Fibroblast of the conjunctiva (primary cell): ENCODE data around the gene GAPVD1.
"Not testable (repeated sequence)": the region's sequence is repeated elsewhere in the genome, so short reads cannot be mapped to it uniquely, and the experiment has no call there.

Experiments
- DNase-seq: peaks from one replicate; pipeline ENCODE4 v3.0.0-alpha.2; 2010; ENCODE audit warnings: low read depth

Gene GAPVD1

GRCh38 chr9:125255781-125256391, 5.7 kb upstream of the GAPVD1 start:
- no peak for DNase-seq

DNA sequence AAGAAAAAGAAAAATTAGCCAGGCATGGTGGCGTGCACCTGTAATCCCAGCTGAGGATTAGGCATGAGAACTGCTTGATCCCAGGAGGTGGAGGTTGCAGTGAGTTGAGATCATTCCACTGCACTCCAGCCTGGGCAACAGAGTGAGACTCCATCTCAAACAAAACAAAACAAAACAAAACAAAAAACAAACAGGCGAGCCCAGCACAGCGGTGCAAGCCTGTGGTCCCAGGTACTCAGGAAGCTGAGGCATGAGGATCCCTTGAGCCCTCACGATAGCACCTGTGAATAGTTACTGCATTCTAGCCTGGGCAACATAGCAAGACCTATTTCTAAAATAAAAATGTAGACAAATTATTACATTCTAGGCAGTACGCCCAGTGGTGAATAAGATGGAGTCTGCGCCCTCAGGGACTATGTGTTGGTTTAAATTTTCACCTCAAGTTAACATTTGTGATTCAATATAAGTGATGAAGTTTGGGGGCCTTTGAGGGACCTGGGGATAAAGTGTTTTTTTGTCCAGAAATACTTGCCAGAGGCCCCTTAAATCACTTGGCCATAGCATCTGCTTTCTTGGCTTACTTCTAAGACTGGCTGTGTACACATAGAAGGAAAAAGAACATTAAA, 3.4 kb upstream of the GAPVD1 start:
- DNase-seq, result no peak

- DNase-seq, result no peak
Measured at GRCh38 chr9:125258832-125259534, 2.6 kb upstream of the GAPVD1 start.

DNA sequence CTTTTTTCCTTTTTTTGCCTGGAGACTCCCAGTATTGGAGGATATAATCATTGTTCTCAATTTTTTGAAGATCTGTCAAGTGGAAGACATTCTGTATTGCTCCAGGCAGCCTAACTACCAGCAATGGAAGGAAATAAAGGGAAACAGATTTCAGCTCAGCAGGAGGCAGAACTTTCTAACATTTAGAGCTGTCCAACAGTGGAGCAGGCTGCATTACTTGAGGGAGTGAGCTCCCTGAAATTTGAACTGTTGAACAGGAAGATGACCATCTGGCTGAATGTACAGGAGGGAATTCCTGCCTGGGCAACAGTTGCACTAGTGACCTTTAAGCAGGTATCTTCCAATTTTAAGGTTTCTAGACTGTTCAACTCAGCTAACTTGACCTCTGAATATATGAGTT, 1.1 kb upstream of the GAPVD1 start:
- no peak for DNase-seq

- DNase-seq, result no peak
Measured at GRCh38 chr9:125262294-125262991, 817 bp downstream of the GAPVD1 start.

GRCh38 chr9:125264068-125264467, 2.4 kb downstream of the GAPVD1 start:
- DNase-seq, result not testable (repeated sequence)

DNA sequence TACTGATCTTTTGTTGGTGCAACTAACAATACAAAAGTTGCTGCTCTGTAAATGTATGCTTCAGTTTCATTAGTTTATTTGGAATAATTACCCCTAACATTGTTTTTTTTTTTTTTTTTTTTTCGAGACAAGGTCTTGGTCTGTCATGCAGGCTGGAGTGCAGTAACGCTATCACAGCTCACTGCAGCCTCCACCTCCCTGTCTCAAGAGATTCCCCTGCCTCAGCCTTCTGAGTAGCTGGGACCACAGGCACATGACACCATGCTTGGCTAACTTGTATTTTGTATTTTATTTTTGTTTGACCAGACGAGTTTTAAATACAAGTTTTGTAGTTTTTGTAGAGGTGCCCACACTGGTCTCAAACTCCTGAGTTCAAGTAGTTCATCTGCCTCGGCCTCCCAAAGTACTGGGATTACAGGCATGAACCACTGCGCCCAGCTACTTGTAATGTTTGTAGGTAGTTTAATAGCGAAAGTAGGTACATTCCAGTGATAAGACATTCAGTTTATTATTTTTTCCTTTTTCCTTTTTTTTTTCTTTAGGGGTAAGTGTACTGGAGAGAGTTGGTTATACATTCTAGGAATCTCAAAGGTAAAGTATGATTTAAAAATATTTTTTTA, 6.9 kb downstream of the GAPVD1 start:
- no peak for DNase-seq

GRCh38 chr9:125269014-125269397, 7.4 kb downstream of the GAPVD1 start:
- no peak for DNase-seq

DNA sequence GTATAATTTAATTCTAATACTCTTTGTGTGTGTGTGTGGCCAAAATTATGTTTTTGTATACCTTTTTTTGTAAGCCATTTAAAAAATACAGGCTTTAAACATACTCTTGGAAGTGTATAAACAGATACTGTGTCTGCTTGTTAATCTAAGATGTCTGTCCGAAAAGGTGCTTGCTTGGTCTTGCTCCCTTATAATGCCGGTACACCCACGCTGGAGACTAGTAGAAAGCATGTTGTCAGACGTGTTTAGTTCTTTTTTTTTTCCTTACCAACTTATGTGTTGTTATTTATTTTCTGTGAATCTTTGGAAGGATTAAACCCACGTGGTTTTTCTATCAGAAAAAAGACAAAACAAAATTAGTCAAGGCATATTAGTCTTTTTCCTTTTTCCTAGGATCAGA, 9.5 kb downstream of the GAPVD1 start:
- no peak for DNase-seq

- peak; percentile 47 for DNase-seq
Measured at GRCh38 chr9:125272697-125273096, 11.1 kb downstream of the GAPVD1 start.

- DNase-seq, result no peak
Measured at GRCh38 chr9:125276771-125277170, 15.1 kb downstream of the GAPVD1 start.

- DNase-seq, result no peak
Measured at GRCh38 chr9:125277411-125277810, 15.8 kb downstream of the GAPVD1 start.

DNA sequence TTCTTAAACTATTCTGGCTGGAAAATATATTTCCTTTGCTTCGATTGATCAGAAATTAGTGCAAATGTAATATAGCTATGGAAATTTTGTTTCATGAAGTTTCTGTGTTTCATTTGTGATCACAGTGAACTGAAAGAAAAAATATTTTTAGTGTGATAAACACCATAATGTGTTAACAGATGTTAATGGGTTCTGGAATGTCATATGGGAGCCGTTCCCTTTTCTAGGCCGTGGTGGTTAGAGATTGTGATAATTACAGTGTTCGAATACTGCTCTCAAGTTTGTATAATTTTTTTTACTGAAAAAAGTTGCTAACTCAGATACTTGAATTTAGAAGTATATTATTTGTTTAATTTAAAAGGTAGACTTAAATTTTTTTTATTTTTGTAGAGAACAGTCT, 19.3 kb downstream of the GAPVD1 start:
- DNase-seq, result no peak

DNA sequence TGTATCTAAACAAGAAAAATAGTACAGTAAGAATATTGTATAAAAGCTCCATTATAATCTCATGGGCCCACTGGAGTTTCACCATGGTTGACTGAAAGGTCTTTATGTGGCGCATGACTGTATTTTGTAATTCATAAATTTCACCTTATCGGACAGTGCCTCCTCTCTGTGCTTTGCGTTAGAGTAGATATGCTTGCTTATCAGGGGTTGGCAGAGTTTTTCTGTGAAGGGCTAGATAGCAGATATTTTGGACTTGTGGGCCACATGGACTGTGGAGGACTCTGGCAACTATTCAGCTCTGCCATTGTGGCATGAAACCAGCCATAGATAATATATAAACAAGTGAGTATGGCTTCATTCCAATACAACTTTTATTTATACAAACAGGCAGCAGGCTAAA, 23.2 kb downstream of the GAPVD1 start:
- DNase-seq, result no peak

- DNase-seq, result not testable (repeated sequence)
Measured at GRCh38 chr9:125286935-125287433, 25.4 kb downstream of the GAPVD1 start.

DNA sequence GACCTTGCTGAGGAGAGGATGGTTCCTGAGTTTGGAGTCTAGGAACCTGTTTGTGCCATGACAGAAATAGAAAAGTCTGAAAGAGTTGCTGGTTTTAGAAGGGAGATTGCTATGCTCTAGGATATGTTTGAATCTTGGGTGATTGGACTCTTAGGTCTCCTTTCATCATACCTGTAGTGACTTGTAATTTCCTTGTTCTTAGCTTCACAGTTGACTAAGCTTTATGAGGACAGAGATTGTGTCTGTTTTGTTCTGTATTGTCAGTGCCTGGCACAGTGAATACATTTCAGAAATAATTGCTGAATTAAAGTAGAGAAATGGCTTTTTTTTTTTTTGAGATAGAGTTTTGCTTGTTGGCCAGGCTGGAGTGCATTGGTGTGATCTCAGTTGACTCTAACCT, 31.5 kb downstream of the GAPVD1 start:
- DNase-seq, result no peak

- DNase-seq, result no peak
Measured at GRCh38 chr9:125295657-125296056, 34.0 kb downstream of the GAPVD1 start.

DNA sequence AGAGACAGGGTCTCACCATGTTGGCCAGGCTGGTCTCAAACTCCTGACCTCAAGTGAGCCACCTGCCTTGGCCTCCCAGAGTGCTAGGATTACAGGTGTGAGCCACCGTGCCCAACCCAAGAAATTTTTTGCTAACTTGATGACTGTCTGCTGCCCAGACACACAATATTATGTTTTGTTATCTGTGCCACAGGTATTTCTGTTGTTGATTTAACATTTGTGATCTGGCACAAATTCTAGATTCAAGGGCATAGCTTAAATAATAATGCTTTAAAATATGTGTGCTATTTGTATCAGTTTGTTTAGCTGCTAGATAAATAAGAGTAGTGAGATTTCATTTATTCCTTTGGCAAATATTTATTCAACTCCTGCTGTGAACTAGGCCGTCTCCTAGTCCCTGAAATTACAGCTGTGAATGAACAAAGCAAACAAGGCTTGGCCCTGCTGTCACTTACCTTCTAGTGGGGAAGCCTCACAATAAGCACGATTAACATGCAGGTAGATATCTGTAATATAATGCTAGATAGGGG, 35.3 kb downstream of the GAPVD1 start:
- no peak for DNase-seq

- DNase-seq, result no peak
Measured at GRCh38 chr9:125297917-125298316, 36.3 kb downstream of the GAPVD1 start.

DNA sequence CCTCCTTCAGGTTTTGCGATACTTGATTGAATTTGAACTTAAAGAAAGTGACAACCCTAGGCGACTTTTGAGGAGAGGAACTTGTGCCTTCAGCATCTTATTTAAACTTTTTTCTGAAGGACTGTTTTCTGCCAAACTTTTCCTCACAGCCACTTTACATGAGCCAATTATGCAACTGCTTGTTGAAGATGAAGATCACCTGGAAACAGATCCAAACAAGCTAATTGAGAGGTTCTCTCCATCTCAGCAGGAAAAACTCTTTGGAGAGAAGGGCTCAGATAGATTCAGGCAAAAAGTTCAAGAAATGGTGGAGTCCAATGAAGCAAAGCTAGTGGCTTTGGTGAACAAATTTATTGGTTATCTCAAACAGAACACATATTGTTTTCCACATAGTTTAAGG, 40.6 kb downstream of the GAPVD1 start:
- DNase-seq, result no peak

DNA sequence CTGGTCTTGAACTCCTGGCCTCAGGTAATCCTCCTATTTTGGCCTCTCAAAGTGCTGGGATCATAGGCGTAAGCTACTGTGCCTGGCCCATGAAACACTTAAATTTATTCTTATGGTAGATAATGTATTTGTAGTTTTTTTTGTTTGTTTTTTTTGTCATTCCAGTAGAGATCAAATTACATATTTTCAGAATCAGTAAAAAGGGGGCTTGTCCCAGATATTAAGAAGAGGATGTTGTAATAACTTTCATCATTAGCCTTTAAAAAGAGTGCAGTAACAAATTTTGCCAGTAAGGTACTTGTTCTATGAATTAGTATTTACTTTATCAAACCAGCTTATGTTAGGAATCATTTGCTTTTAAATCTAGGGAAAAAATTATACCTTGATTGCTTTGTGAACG, 42.6 kb downstream of the GAPVD1 start:
- no peak for DNase-seq

DNA sequence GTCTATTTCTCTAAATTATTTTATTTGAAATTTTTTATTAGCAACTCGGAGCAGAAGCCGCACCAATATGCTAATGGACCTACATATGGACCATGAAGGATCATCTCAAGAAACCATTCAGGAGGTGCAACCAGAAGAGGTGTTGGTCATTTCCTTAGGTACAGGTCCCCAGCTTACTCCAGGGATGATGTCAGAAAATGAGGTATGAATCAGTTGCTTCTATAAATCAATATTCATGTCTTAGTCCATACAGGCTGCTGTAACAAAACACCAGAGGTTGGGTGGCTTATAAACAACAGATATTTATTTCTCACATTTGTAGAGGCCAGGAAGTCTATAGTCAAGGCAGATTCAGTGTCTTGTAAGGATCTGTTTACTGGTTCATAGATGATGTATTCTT, 50.8 kb downstream of the GAPVD1 start:
- no peak for DNase-seq
